Brain microvascular endothelial cell (primary cell): ENCODE data around the gene SH3PXD2A.

Experiments used
- DNase-seq: peaks from one replicate; pipeline ENCODE4 v3.0.0-alpha.2; 2020
- H3K27ac ChIP-seq: fragments of 250-450 bp; sonication (Bioruptor Pico); 2 replicates; pipeline ENCODE4 v1.5.1; 2020; ENCODE audit warnings: mild to moderate bottlenecking, moderate library complexity
- H3K27me3 ChIP-seq: fragments of 250-450 bp; sonication (Bioruptor Pico); replicated peaks from 2 replicates; pipeline ENCODE4 v1.5.1; 2020; ENCODE audit warnings: mild to moderate bottlenecking
- H3K36me3 ChIP-seq: fragments of 250-450 bp; sonication (Bioruptor Pico); replicated peaks from 2 replicates; pipeline ENCODE4 v1.5.1; 2020; ENCODE audit warnings: mild to moderate bottlenecking
- H3K4me3 ChIP-seq: 2 replicates; pipeline ENCODE4 v1.5.1; 2011; ENCODE audit warnings: low read depth, mild to moderate bottlenecking, control low read depth, low read length, moderate library complexity
- CTCF ChIP-seq: IDR thresholded peaks from 2 replicates; pipeline ENCODE4 v1.5.1; 2011; ENCODE audit warnings: low read depth, mild to moderate bottlenecking, moderate library complexity, low read length, control low read depth, inconsistent platforms; ENCODE audit errors: missing control alignments
- in situ Hi-C: cut with HindIII; loops from 2 replicates; pipeline ENCODE4 v1.10.0; 2017; ENCODE audit warnings: low sequenced_read_pairs, low pct_ligation_motif_present

The SH3PXD2A gene

GRCh38 chr10:103580430-103580829 is 274.9 kb downstream of the SH3PXD2A start:
- H3K4me3 ChIP-seq = no peak overlapping the region
- no peak for TF ChIP-seq CTCF
- in situ Hi-C loops = no loop called here
- DNase-seq = no peak
- H3K27ac ChIP-seq = no peak overlapping the region
- H3K36me3 ChIP-seq = no peaks in the 10 kb centered on the region
- H3K27me3 ChIP-seq = peaks cover 70% of the 10 kb centered on the region

- in situ Hi-C loops = no loop called here
- no peak for TF ChIP-seq CTCF
- no peaks in the 10 kb centered on the region for H3K36me3 ChIP-seq
- H3K27me3 ChIP-seq = peaks cover 70% of the 10 kb centered on the region
- no peak for DNase-seq
- no peak overlapping the region for H3K4me3 ChIP-seq
- H3K27ac ChIP-seq = no peak overlapping the region
Measured at GRCh38 chr10:103580011-103580410, 275.4 kb downstream of the SH3PXD2A start.

- Histone ChIP-seq H3K4me3 (no peak overlapping the region), H3K36me3 (no peaks in the 10 kb centered on the region), H3K27ac (no peak overlapping the region), H3K27me3 (peaks cover 59% of the 10 kb centered on the region)
- DNase-seq = no peak
- TF ChIP-seq CTCF = no peak
- in situ Hi-C loops = no loop called here
Measured at GRCh38 chr10:103578782-103579382, 276.5 kb downstream of the SH3PXD2A start.

- H3K27me3 ChIP-seq = peaks cover 59% of the 10 kb centered on the region
- no peak for DNase-seq
- H3K36me3 ChIP-seq = no peaks in the 10 kb centered on the region
- H3K27ac ChIP-seq = no peak overlapping the region
- in situ Hi-C loops = no loop called here
- H3K4me3 ChIP-seq = no peak overlapping the region
- TF ChIP-seq CTCF = no peak
Measured at GRCh38 chr10:103576862-103577261, 278.5 kb downstream of the SH3PXD2A start.

- DNase-seq = no peak
- Histone ChIP-seq H3K27me3 (peaks cover 58% of the 10 kb centered on the region), H3K4me3 (no peak overlapping the region), H3K36me3 (no peaks in the 10 kb centered on the region), H3K27ac (no peak overlapping the region)
- in situ Hi-C loops = no loop called here
- TF ChIP-seq CTCF = no peak
Measured at GRCh38 chr10:103576076-103576471, 279.3 kb downstream of the SH3PXD2A start.
